Right lobe of liver (tissue), 4 donors: ENCODE data around the gene TSSK6.

Source experiments
- POLR2A ChIP-seq: fragments of 450-650 bp; IDR thresholded peaks from one replicate; pipeline ENCODE4 v1.6.1; 2017; ENCODE audit warnings: antibody characterized with exemption, mild to moderate bottlenecking
- TF ChIP-seq, protein P1 (sequence below), 4 donors: fragments of 200-600 bp in 3 of 4; fragments of 450-650 bp in 1 of 4; IDR thresholded peaks; one replicate each; pipeline versions ENCODE4 v1.5.1 to v1.8.0; 2016 to 2022; ENCODE audit warnings: antibody characterized with exemption in 4 of 4, mild to moderate bottlenecking in 2 of 4
- donor health status: DM: no; HTN: no; CAD: no.
- donor health status: DM: no; HTN: no; CAD: no.
- donor health status: DM: no; HTN: yes; CAD: no.

DNA sequence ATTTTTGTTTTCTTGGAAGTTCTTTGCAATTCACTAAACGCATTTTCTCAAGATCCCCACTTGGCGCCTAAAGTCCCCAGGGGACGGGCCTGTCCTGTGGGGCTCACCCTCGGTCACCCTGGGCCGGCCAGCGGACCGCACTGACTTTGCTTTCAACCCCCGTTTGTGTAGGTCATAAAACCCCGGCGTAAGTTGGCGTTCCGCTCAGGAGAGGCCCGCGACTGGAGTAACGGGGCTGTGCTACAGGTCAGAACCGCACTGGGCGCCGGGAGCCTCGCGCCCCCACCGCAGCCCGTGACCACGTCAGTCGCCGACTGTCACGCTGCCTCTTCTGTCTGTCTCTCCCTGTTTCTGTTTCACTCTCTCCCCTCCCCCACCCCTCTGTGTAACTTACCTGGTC is 13.6 kb downstream of the TSSK6 start:
- TF ChIP-seq, protein P1, sequence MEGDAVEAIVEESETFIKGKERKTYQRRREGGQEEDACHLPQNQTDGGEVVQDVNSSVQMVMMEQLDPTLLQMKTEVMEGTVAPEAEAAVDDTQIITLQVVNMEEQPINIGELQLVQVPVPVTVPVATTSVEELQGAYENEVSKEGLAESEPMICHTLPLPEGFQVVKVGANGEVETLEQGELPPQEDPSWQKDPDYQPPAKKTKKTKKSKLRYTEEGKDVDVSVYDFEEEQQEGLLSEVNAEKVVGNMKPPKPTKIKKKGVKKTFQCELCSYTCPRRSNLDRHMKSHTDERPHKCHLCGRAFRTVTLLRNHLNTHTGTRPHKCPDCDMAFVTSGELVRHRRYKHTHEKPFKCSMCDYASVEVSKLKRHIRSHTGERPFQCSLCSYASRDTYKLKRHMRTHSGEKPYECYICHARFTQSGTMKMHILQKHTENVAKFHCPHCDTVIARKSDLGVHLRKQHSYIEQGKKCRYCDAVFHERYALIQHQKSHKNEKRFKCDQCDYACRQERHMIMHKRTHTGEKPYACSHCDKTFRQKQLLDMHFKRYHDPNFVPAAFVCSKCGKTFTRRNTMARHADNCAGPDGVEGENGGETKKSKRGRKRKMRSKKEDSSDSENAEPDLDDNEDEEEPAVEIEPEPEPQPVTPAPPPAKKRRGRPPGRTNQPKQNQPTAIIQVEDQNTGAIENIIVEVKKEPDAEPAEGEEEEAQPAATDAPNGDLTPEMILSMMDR (IDR thresholded peaks at IDR 0.05): no peak
- TF ChIP-seq POLR2A: no peak
